HEK293 (cell line): ENCODE results near the gene MRNIP.

Source experiments
- CTCF ChIA-PET: fragments of 350-600 bp; formaldehyde crosslinking; extraction: SDS; loops from one replicate; lab custom pipeline; 2021; ENCODE audit warnings: antibody characterized with exemption; lab: Yijun Ruan, JAX
- POLR2A ChIA-PET: fragments of 300-600 bp; formaldehyde crosslinking; extraction: SDS; loops from one replicate; lab custom pipeline; 2020; ENCODE audit warnings: antibody characterized with exemption, inconsistent platforms; lab: Yijun Ruan, JAX
- H3K27ac ChIP-seq: fragments of 200-500 bp; sonication (Bioruptor generic); 2 replicates; pipeline ENCODE4 v1.5.1; 2014; ENCODE audit warnings: low read depth, low read length, control low read depth, inconsistent platforms; ENCODE audit errors: extremely low read depth
- H3K36me3 ChIP-seq, 2 experiments: fragments of 200-500 bp in 1 of 2; sonication (Bioruptor generic) in 1 of 2; 1 replicate in 1 of 2; 2 replicates in 1 of 2; pipeline ENCODE4 v1.5.1; 2014 to 2017; ENCODE audit warnings: inconsistent platforms in 2 of 2, low read length in 2 of 2; ENCODE audit not compliant: control insufficient read depth in 2 of 2, insufficient read depth in 1 of 2
- H3K4me1 ChIP-seq: fragments of 200-500 bp; sonication (Bioruptor generic); 2 replicates; pipeline ENCODE4 v1.5.1; 2014; ENCODE audit warnings: mild to moderate bottlenecking, low read length, inconsistent platforms; ENCODE audit not compliant: control insufficient read depth, insufficient read depth
- H3K4me3 ChIP-seq: 2 replicates; pipeline ENCODE4 v1.5.1; 2011; ENCODE audit warnings: low read depth, mild to moderate bottlenecking, control low read depth, low read length, moderate library complexity
- H3K9me3 ChIP-seq: fragments of 200-500 bp; sonication (Bioruptor generic); 2 replicates; pipeline ENCODE4 v1.5.1; 2014; ENCODE audit warnings: low read depth, low read length, inconsistent platforms; ENCODE audit not compliant: control insufficient read depth, insufficient read depth
- FEZF1 ChIP-seq: fragments of 450-650 bp; formaldehyde crosslinking; IDR thresholded peaks from 2 replicates; pipeline ENCODE4 v1.5.1; 2016; ENCODE audit warnings: missing biosample characterization, missing genetic modification characterization
- GLIS1 ChIP-seq: fragments of 450-650 bp; formaldehyde crosslinking; IDR thresholded peaks from 2 replicates; pipeline ENCODE4 v1.5.1; 2016; ENCODE audit warnings: missing biosample characterization, missing genetic modification characterization
- KLF1 ChIP-seq: fragments of 450-650 bp; formaldehyde crosslinking; IDR thresholded peaks from 2 replicates; pipeline ENCODE4 v1.5.1; 2016; ENCODE audit warnings: missing biosample characterization, missing genetic modification characterization
- PBX3 ChIP-seq: sonication (generic); formaldehyde crosslinking; IDR thresholded peaks from 2 replicates; pipeline ENCODE4 v1.8.1; 2022; ENCODE audit warnings: mild to moderate bottlenecking, moderate library complexity, missing genetic modification reagents
- PRDM10 ChIP-seq: fragments of 450-650 bp; formaldehyde crosslinking; IDR thresholded peaks from 2 replicates; pipeline ENCODE4 v1.5.1; 2016; ENCODE audit warnings: missing biosample characterization, missing genetic modification characterization
- ZIC2 ChIP-seq: fragments of 450-650 bp; formaldehyde crosslinking; IDR thresholded peaks from 2 replicates; pipeline ENCODE4 v1.5.1; 2016; ENCODE audit warnings: missing biosample characterization, missing genetic modification characterization
- ZNF140 ChIP-seq: fragments of 450-650 bp; formaldehyde crosslinking; IDR thresholded peaks from 2 replicates; pipeline ENCODE4 v1.5.1; 2016; ENCODE audit warnings: missing biosample characterization, missing genetic modification characterization
- ZNF155 ChIP-seq: fragments of 450-650 bp; formaldehyde crosslinking; IDR thresholded peaks from 2 replicates; pipeline ENCODE4 v1.5.1; 2016; ENCODE audit warnings: missing biosample characterization, missing genetic modification characterization
- ZNF16 ChIP-seq: fragments of 450-650 bp; formaldehyde crosslinking; IDR thresholded peaks from 2 replicates; pipeline ENCODE4 v1.5.1; 2016; ENCODE audit warnings: low read depth, missing biosample characterization, missing genetic modification characterization
- ZNF18 ChIP-seq: fragments of 450-650 bp; formaldehyde crosslinking; IDR thresholded peaks from 2 replicates; pipeline ENCODE4 v1.5.1; 2016; ENCODE audit warnings: missing biosample characterization, missing genetic modification characterization
- ZNF274 ChIP-seq, 2 experiments: fragments of 200-500 bp in 1 of 2; fragments of 450-650 bp in 1 of 2; sonication (Bioruptor generic) in 1 of 2; formaldehyde crosslinking in 1 of 2; IDR thresholded peaks; 2 replicates each; pipeline versions ENCODE4 v1.5.1 to v1.6.1; 2014 to 2016; ENCODE audit warnings: borderline replicate concordance in 1 of 2, inconsistent platforms in 1 of 2, low read length in 1 of 2, missing biosample characterization in 1 of 2, missing genetic modification characterization in 1 of 2
- ZNF280D ChIP-seq: fragments of 450-650 bp; formaldehyde crosslinking; IDR thresholded peaks from 2 replicates; pipeline ENCODE4 v1.5.1; 2016; ENCODE audit warnings: missing biosample characterization, missing genetic modification characterization
- ZNF398 ChIP-seq: fragments of 450-650 bp; formaldehyde crosslinking; IDR thresholded peaks from 2 replicates; pipeline ENCODE4 v1.5.1; 2017; ENCODE audit warnings: missing biosample characterization, missing genetic modification characterization
- ZNF404 ChIP-seq: fragments of 450-650 bp; formaldehyde crosslinking; IDR thresholded peaks from 2 replicates; pipeline ENCODE4 v1.5.1; 2017; ENCODE audit warnings: missing biosample characterization, missing genetic modification characterization
- ZNF639 ChIP-seq: fragments of 450-650 bp; formaldehyde crosslinking; IDR thresholded peaks from 2 replicates; pipeline ENCODE4 v1.5.1; 2016; ENCODE audit warnings: missing biosample characterization, missing genetic modification characterization
- ZNF677 ChIP-seq: fragments of 450-650 bp; IDR thresholded peaks from 2 replicates; pipeline ENCODE4 v1.5.0; 2018; ENCODE audit warnings: missing biosample characterization, mild to moderate bottlenecking, missing genetic modification characterization, moderate library complexity
- ZNF776 ChIP-seq: fragments of 450-650 bp; formaldehyde crosslinking; IDR thresholded peaks from 2 replicates; pipeline ENCODE4 v1.5.0; 2017; ENCODE audit warnings: missing biosample characterization, missing genetic modification characterization, borderline replicate concordance
- ZNF792 ChIP-seq: fragments of 450-650 bp; formaldehyde crosslinking; IDR thresholded peaks from 2 replicates; pipeline ENCODE4 v1.5.1; 2016; ENCODE audit warnings: missing biosample characterization, missing genetic modification characterization
- ZNF843 ChIP-seq: fragments of 450-650 bp; formaldehyde crosslinking; IDR thresholded peaks from 2 replicates; pipeline ENCODE4 v1.5.1; 2016; ENCODE audit warnings: missing biosample characterization, missing genetic modification characterization
- ZSCAN5A ChIP-seq: fragments of 450-650 bp; formaldehyde crosslinking; IDR thresholded peaks from 2 replicates; pipeline ENCODE4 v1.5.1; 2016; ENCODE audit warnings: missing biosample characterization, missing genetic modification characterization

Gene MRNIP

GRCh38 chr5:179852993-179853547, 5.5 kb downstream of the MRNIP start:
- POLR2A ChIA-PET, result no interaction called here
- CTCF ChIA-PET, result interaction anchor here (0.7 kb wide), 1 partner anchor 1299 kb away, joined by 4 read pairs; no protein-coding TSS in a partner anchor
- Histone ChIP-seq H3K4me3 (no peak overlapping the region), H3K9me3 (no peaks in the 10 kb centered on the region), H3K4me1 (no peaks in the 10 kb centered on the region), H3K36me3 (peaks cover 11 to 51% of the 10 kb centered on the region in 2 experiments), H3K27ac (no peak overlapping the region)
- TF ChIP-seq ZSCAN5A (tag by site-specific recombination) (no peak), ZNF274 (IDR thresholded peaks at IDR 0.05; ENCODE audit: low read length) (no peak), ZNF274 (tag by site-specific recombination; IDR thresholded peaks at IDR 0.05; ENCODE audit: borderline replicate concordance) (no peak), ZNF140 (no peak), FEZF1 (tag by site-specific recombination) (no peak), ZNF677 (tag by site-specific recombination) (no peak), ZNF398 (tag by site-specific recombination) (no peak), ZNF404 (no peak), ZNF843 (tag by site-specific recombination) (no peak), PRDM10 (tag by site-specific recombination) (no peak)

GRCh38 chr5:179841621-179842020, 17.0 kb downstream of the MRNIP start:
- peaks cover 4 to 67% of the 10 kb centered on the region in 2 experiments for H3K36me3 ChIP-seq
- POLR2A ChIA-PET, result interaction anchor here (0.6 kb wide), 1 partner anchor 19 kb away, joined by 6 read pairs; no protein-coding TSS in a partner anchor
- H3K27ac ChIP-seq, result no peak overlapping the region
- H3K4me3 ChIP-seq, result no peak overlapping the region
- CTCF ChIA-PET, result no interaction called here
- no peaks in the 10 kb centered on the region for H3K4me1 ChIP-seq
- no peaks in the 10 kb centered on the region for H3K9me3 ChIP-seq
- TF ChIP-seq ZNF155 (no peak), ZNF16 (no peak), ZNF776 (tag by site-specific recombination) (no peak), ZNF280D (tag by site-specific recombination) (no peak), ZNF639 (tag by site-specific recombination) (no peak), GLIS1 (tag by site-specific recombination) (no peak), ZIC2 (tag by site-specific recombination) (no peak), ZNF792 (tag by site-specific recombination) (no peak), PBX3 (CRISPR knock-in tag) (no peak), KLF1 (tag by site-specific recombination) (no peak), ZNF18 (tag by site-specific recombination) (no peak)
